Neural cell (in vitro differentiated cells): ENCODE data around the gene MTFP1.

Experiments
- CTCF ChIP-seq: fragments of 450-650 bp; IDR thresholded peaks from 2 replicates; pipeline ENCODE4 v1.5.1; 2014; ENCODE audit warnings: antibody characterized with exemption, mild to moderate bottlenecking, moderate library complexity; ENCODE audit not compliant: poor library complexity, severe bottlenecking
- EZH2 ChIP-seq: fragments of 200-600, 300-800 bp; shearing (Covaris generic), sonication (generic); IDR thresholded peaks from 2 replicates; pipeline ENCODE4 v1.6.1; 2014; ENCODE audit warnings: antibody characterized with exemption, low read length, borderline replicate concordance, mild to moderate bottlenecking; ENCODE audit not compliant: insufficient read depth, poor library complexity, severe bottlenecking
- MXI1 ChIP-seq: fragments of 450-650 bp; conservative IDR thresholded peaks from 2 replicates; pipeline ENCODE4 v1.6.1; 2014; ENCODE audit warnings: antibody characterized with exemption, mild to moderate bottlenecking; ENCODE audit not compliant: poor library complexity, severe bottlenecking
- POLR2AphosphoS5 ChIP-seq: IDR thresholded peaks from 2 replicates; pipeline ENCODE4 v1.6.1; 2012

GRCh38 chr22:30402028-30402765 is 23.4 kb upstream of the MTFP1 start:
- no peak for TF ChIP-seq CTCF
- TF ChIP-seq MXI1 = no peak
- TF ChIP-seq POLR2AphosphoS5 = no peak
- no peak for TF ChIP-seq EZH2
